Activated T-cell treated with anti-CD3 and anti-CD28 coated beads, Interleukin-2, amount 50 U/mL, for 4 hours (primary cell): Measurements from ENCODE around the gene ISX. TPM values are rescaled to one million over a fixed set of nuclear protein-coding genes. Genes with fewer than 3 reads are reported as not detected.
"Not testable (repeated sequence)": the region's sequence is repeated elsewhere in the genome, so short reads cannot be mapped to it uniquely, and the experiment has no call there.

Experiments used
- ATAC-seq, 2 donors: fragments of 200-7000 bp; cut with Tn5 transposase; one replicate each; pipeline ENCODE4 v1.10.0; 2021
- DNase-seq: peaks from one replicate; pipeline ENCODE4 v3.0.0-alpha.2; 2020
- H3K27me3 Mint-ChIP-seq: one replicate; pipeline ENCODE4 v1.8.0; 2021; ENCODE audit warnings: low read depth, mixed read lengths
- H3K36me3 Mint-ChIP-seq: one replicate; pipeline ENCODE4 v1.8.0; 2022; ENCODE audit warnings: mixed read lengths; ENCODE audit not compliant: insufficient read depth
- H3K4me1 Mint-ChIP-seq: one replicate; pipeline ENCODE4 v1.8.0; 2021; ENCODE audit warnings: low read depth, mixed read lengths
- H3K4me3 Mint-ChIP-seq: one replicate; pipeline ENCODE4 v1.8.0; 2021; ENCODE audit warnings: mild to moderate bottlenecking, moderate library complexity, mixed read lengths
- H3K9me3 Mint-ChIP-seq: one replicate; pipeline ENCODE4 v1.8.0; 2021; ENCODE audit warnings: mixed read lengths
- total RNA-seq, 3 donors: library from RNA; stranded (reverse); gene quantifications; one replicate each; pipeline ENCODE4 v1.2.1, GENCODE V29; 2021

ISX gene
- total RNA-seq: not detected

DNA sequence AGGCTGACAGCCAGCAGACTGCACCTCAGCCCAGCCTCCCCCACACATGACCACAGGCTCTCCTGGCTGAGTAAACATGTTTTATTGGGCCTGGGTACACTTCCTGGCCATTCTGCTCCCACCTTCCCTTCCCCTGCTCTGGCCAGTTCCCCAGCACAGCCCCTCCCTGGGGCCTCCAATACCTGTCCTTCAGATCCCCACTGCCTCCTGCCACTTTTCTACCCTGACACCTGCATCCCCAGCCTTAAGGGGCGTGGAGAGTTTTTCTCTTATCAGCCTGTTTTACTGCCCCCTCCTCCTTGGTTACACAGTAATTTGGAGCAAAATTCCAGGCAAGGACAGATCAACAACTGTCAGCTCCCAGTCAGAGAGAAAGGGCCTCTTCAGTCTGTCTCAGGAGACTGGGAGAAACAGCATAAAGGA lies at the start of gene ISX:
Gene ISX, plus strand, starts transcription at position 363 of the 423 bp plus-strand sequence. CDS start 930 bp downstream, outside the sequence.
- H3K36me3 Mint-ChIP-seq: no peaks in the 10 kb centered on the region
- no peaks in the 10 kb centered on the region for H3K9me3 Mint-ChIP-seq
- DNase-seq (no peak), ATAC-seq (no peak)
- no peak within 1 kb of the TSS for H3K4me3 Mint-ChIP-seq
- H3K4me1 Mint-ChIP-seq: no peaks in the 10 kb centered on the region
- H3K27me3 Mint-ChIP-seq: no peaks in the 10 kb centered on the region

- ATAC-seq: no peak
- Mint-ChIP-seq H3K4me1 (no peaks in the 10 kb centered on the region), H3K4me3 (no peak overlapping the region), H3K9me3 (no peaks in the 10 kb centered on the region), H3K27me3 (peaks cover 3% of the 10 kb centered on the region), H3K36me3 (no peaks in the 10 kb centered on the region)
- DNase-seq: no peak
Observed at GRCh38 chr22:35016909-35017308, 49.0 kb upstream of the ISX start.

GRCh38 chr22:35018995-35019394 lies 47.0 kb upstream of the ISX start:
- no peak for ATAC-seq
- no peaks in the 10 kb centered on the region for H3K36me3 Mint-ChIP-seq
- H3K9me3 Mint-ChIP-seq: no peaks in the 10 kb centered on the region
- no peak for DNase-seq
- H3K4me3 Mint-ChIP-seq: no peak overlapping the region
- peaks cover 10% of the 10 kb centered on the region for H3K27me3 Mint-ChIP-seq
- H3K4me1 Mint-ChIP-seq: no peaks in the 10 kb centered on the region

GRCh38 chr22:35020517-35020916 lies 45.4 kb upstream of the ISX start:
- DNase-seq: no peak
- Mint-ChIP-seq H3K36me3 (no peaks in the 10 kb centered on the region), H3K27me3 (peaks cover 16% of the 10 kb centered on the region), H3K9me3 (no peaks in the 10 kb centered on the region), H3K4me1 (no peaks in the 10 kb centered on the region), H3K4me3 (no peak overlapping the region)
- ATAC-seq: no peak

- Mint-ChIP-seq H3K36me3 (no peaks in the 10 kb centered on the region), H3K27me3 (peaks cover 20% of the 10 kb centered on the region), H3K4me3 (no peak overlapping the region), H3K4me1 (no peaks in the 10 kb centered on the region), H3K9me3 (no peaks in the 10 kb centered on the region)
- DNase-seq: no peak
- ATAC-seq: no peak
Observed at GRCh38 chr22:35021161-35021560, 44.8 kb upstream of the ISX start.

DNA sequence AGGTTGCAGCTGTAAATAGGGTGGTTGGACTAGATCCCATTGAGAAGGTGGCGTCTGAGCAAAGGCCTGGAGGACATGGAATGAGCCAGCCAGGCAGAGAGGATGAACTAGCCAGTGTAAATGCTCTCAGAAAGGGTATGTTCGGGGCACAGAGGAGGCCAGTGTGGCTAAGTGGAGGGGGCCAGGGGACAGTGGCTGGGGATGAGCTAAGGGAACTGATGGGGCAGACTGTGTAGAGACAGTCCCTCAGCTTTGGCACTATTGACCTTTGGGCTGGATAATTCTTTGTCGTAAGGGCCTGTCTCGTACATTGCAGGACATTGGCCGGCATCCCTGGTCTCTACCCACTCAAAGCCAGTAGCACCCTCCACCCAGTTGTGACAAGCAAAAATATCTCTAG lies 43.7 kb upstream of the ISX start:
- Mint-ChIP-seq H3K9me3 (no peaks in the 10 kb centered on the region), H3K27me3 (peaks cover 24% of the 10 kb centered on the region), H3K36me3 (no peaks in the 10 kb centered on the region), H3K4me3 (no peak overlapping the region), H3K4me1 (no peaks in the 10 kb centered on the region)
- ATAC-seq: no peak
- DNase-seq: no peak

- no peaks in the 10 kb centered on the region for H3K4me1 Mint-ChIP-seq
- no peaks in the 10 kb centered on the region for H3K9me3 Mint-ChIP-seq
- H3K4me3 Mint-ChIP-seq: no peak overlapping the region
- H3K36me3 Mint-ChIP-seq: no peaks in the 10 kb centered on the region
- ATAC-seq: peak in 1 of 2 donors; percentile 32
- H3K27me3 Mint-ChIP-seq: peaks cover 32% of the 10 kb centered on the region
- peak; percentile 27 for DNase-seq
Observed at GRCh38 chr22:35023692-35024363, 42.1 kb upstream of the ISX start.

DNA sequence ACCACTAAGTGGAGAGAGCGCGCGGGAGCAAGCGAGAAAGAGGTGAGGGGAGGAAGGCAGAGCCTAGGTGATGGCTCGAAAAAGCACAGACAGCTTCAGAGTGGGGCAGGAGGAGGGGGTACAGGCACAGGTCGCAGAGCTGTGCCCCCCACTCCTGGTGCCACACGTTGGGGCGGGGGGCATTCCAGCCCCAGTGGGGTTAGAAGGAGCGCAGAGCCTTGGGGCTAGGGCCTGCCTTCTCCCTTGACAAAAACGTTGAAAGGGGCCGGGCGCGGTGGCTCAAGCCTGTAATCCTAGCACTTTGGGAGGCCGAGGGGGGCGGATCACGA lies 41.6 kb upstream of the ISX start:
- no peak overlapping the region for H3K4me3 Mint-ChIP-seq
- no peak for ATAC-seq
- no peak for DNase-seq
- no peaks in the 10 kb centered on the region for H3K9me3 Mint-ChIP-seq
- no peaks in the 10 kb centered on the region for H3K36me3 Mint-ChIP-seq
- no peaks in the 10 kb centered on the region for H3K4me1 Mint-ChIP-seq
- H3K27me3 Mint-ChIP-seq: peaks cover 31% of the 10 kb centered on the region

DNA sequence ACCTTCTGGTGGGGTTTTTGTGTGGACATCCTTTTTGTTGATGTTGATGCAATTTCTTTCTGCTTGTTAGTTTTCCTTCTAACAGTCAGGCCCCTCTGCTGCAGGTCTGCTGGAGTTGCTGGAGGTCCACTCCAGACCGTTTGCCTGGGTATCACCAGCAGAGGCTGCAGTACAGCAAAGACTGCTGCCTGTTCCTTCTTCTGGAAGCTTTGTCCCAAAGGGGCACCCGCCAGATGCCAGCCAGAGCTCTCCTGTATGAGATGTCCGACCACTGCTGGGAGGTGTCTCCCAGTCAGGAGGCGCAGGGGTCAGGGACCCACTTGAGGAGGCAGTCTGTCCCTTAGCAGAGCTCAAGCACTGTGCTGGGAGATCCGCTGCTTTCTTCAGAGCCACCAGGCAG lies 35.8 kb upstream of the ISX start:
- H3K27me3 Mint-ChIP-seq: peaks cover 44% of the 10 kb centered on the region
- not testable (repeated sequence) for H3K36me3 Mint-ChIP-seq, H3K4me1 Mint-ChIP-seq, ATAC-seq, DNase-seq, H3K9me3 Mint-ChIP-seq, H3K4me3 Mint-ChIP-seq

GRCh38 chr22:35032571-35032970 lies 33.4 kb upstream of the ISX start:
- Mint-ChIP-seq H3K4me3 (no peak overlapping the region), H3K36me3 (no peaks in the 10 kb centered on the region), H3K4me1 (no peaks in the 10 kb centered on the region), H3K27me3 (peaks cover 33% of the 10 kb centered on the region), H3K9me3 (no peaks in the 10 kb centered on the region)
- no peak for ATAC-seq
- no peak for DNase-seq

- Mint-ChIP-seq H3K36me3 (no peaks in the 10 kb centered on the region), H3K27me3 (peaks cover 29% of the 10 kb centered on the region), H3K9me3 (no peaks in the 10 kb centered on the region), H3K4me1 (no peaks in the 10 kb centered on the region), H3K4me3 (no peak overlapping the region)
- DNase-seq: no peak
- no peak for ATAC-seq
Observed at GRCh38 chr22:35033635-35034296, 32.2 kb upstream of the ISX start.

DNA sequence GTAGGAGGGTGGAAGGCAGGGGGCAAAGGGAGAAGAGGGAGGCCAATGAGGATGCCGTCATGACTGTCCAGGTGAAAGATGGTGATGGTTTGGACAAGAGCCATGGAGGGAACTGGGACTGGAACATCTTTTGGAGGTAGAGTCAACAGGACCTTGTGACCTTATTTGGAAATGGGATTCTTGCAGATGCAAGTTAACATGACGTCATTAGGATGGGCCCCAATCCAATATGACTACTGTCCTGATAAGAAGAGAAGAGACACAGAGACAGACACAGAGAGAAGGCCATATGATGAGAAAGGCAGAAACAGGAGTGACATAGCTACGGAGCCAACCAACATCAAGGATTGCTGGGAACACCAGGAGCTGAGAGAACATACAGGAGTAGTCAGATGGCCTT lies 31.0 kb upstream of the ISX start:
- ATAC-seq (no peak), DNase-seq (no peak)
- Mint-ChIP-seq H3K4me1 (no peaks in the 10 kb centered on the region), H3K27me3 (peaks cover 25% of the 10 kb centered on the region), H3K36me3 (no peaks in the 10 kb centered on the region), H3K9me3 (no peaks in the 10 kb centered on the region), H3K4me3 (no peak overlapping the region)

- no peaks in the 10 kb centered on the region for H3K4me1 Mint-ChIP-seq
- H3K9me3 Mint-ChIP-seq: no peaks in the 10 kb centered on the region
- H3K4me3 Mint-ChIP-seq: no peak overlapping the region
- no peak for DNase-seq
- no peak for ATAC-seq
- peaks cover 13% of the 10 kb centered on the region for H3K27me3 Mint-ChIP-seq
- H3K36me3 Mint-ChIP-seq: no peaks in the 10 kb centered on the region
Observed at GRCh38 chr22:35037089-35037488, 28.9 kb upstream of the ISX start.

DNA sequence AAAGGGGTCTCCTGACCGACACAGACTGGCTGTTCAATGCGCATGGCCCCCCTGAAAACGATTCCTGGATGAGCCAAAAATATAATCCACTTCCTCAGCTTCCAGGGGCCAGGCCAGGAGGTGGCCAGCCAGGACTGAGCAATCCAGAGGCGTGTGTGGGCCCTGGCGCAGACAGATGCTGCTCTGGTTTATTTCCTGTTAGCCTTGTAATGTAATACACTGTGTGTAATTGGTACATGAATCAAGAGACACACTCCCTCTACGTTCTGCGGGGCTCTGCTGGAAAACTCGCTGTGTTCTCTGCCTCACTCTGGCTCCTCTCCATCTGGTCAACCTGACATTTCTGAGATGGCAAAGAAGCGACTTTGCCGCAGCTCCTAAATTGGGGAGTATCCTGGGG lies 26.3 kb upstream of the ISX start:
- Mint-ChIP-seq H3K36me3 (no peaks in the 10 kb centered on the region), H3K4me3 (no peak overlapping the region), H3K9me3 (no peaks in the 10 kb centered on the region), H3K27me3 (peaks cover 8% of the 10 kb centered on the region), H3K4me1 (no peaks in the 10 kb centered on the region)
- no peak for ATAC-seq
- DNase-seq: no peak

- Mint-ChIP-seq H3K4me1 (no peaks in the 10 kb centered on the region), H3K36me3 (no peaks in the 10 kb centered on the region), H3K4me3 (no peak overlapping the region), H3K9me3 (no peaks in the 10 kb centered on the region), H3K27me3 (peaks cover 14% of the 10 kb centered on the region)
- DNase-seq: no peak
- ATAC-seq: no peak
Observed at GRCh38 chr22:35043252-35043933, 22.6 kb upstream of the ISX start.
